Activated B cell treated with CpG ODN at 0.5 μM for 24 hours (primary cell): ENCODE measurements around the gene SLC8A1. TPM values are rescaled to one million over a fixed set of nuclear protein-coding genes. Genes with fewer than 3 reads are reported as not detected.

Experiments
- ATAC-seq: fragments of 200-7000 bp; cut with Tn5 transposase; one replicate; pipeline ENCODE4 v1.10.0; 2021; ENCODE audit warnings: low read depth, mild to moderate bottlenecking, moderate library complexity
- CTCF ChIA-PET: fragments of 350-600 bp; sonication (Branson Sonifier 250); formaldehyde crosslinking; loops from one replicate; lab custom pipeline; 2021; ENCODE audit warnings: antibody characterized with exemption; lab: Charles Lee
- POLR2A ChIA-PET: fragments of 350-600 bp; sonication (Branson Sonifier 250); formaldehyde crosslinking; loops from one replicate; lab custom pipeline; 2021; ENCODE audit warnings: antibody characterized with exemption; lab: Charles Lee
- DNase-seq: peaks from one replicate; pipeline ENCODE4 v3.0.0; 2022
- H3K27ac Mint-ChIP-seq: one replicate; pipeline ENCODE4 v1.8.0; 2020; ENCODE audit warnings: mixed read lengths
- H3K27me3 Mint-ChIP-seq: one replicate; pipeline ENCODE4 v1.8.0; 2021; ENCODE audit warnings: mixed read lengths
- H3K36me3 Mint-ChIP-seq: one replicate; pipeline ENCODE4 v1.8.0; 2021; ENCODE audit warnings: low read depth, mixed read lengths
- H3K4me1 Mint-ChIP-seq: one replicate; pipeline ENCODE4 v1.8.0; 2021; ENCODE audit warnings: mixed read lengths
- H3K4me3 Mint-ChIP-seq: one replicate; pipeline ENCODE4 v1.8.0; 2020; ENCODE audit warnings: mild to moderate bottlenecking, mixed read lengths
- H3K9me3 Mint-ChIP-seq: one replicate; pipeline ENCODE4 v1.8.0; 2020; ENCODE audit warnings: mixed read lengths
- CTCF ChIP-seq: fragments of 200-600 bp; IDR thresholded peaks from one replicate; pipeline ENCODE4 v1.8.0; 2022; ENCODE audit warnings: antibody characterized with exemption, mild to moderate bottlenecking
- intact Hi-C: fragments of 100-400 bp; cut with micrococcal nuclease; formaldehyde crosslinking; loops from one replicate; pipeline ENCODE4 v1.15.1; 2024
- total RNA-seq: library from RNA; stranded (reverse); gene quantifications from 2 replicates; pipeline ENCODE4 v1.2.3, GENCODE V29; 2022

The SLC8A1 gene
- total RNA-seq, 1 donor from 2014 or later: 0.04 TPM

- no peak for TF ChIP-seq CTCF
- no peak for ATAC-seq
- H3K27me3 Mint-ChIP-seq: no peaks in the 10 kb centered on the region
- CTCF ChIA-PET: no interaction called here
- no peak for DNase-seq
- intact Hi-C loops: no loop called here
- POLR2A ChIA-PET: no interaction called here
- peaks cover 33% of the 10 kb centered on the region for H3K4me1 Mint-ChIP-seq
- no peaks in the 10 kb centered on the region for H3K9me3 Mint-ChIP-seq
- H3K4me3 Mint-ChIP-seq: no peak overlapping the region
- no peak overlapping the region for H3K27ac Mint-ChIP-seq
- no peaks in the 10 kb centered on the region for H3K36me3 Mint-ChIP-seq
Observed at GRCh38 chr2:40285391-40285790, 166.5 kb downstream of the SLC8A1 start.

GRCh38 chr2:40284797-40285196 is 167.1 kb downstream of the SLC8A1 start:
- POLR2A ChIA-PET: no interaction called here
- Mint-ChIP-seq H3K27me3 (no peaks in the 10 kb centered on the region), H3K36me3 (no peaks in the 10 kb centered on the region), H3K4me1 (peaks cover 29% of the 10 kb centered on the region), H3K9me3 (no peaks in the 10 kb centered on the region), H3K27ac (no peak overlapping the region), H3K4me3 (no peak overlapping the region)
- intact Hi-C loops: no loop called here
- no peak for TF ChIP-seq CTCF
- ATAC-seq: no peak
- DNase-seq: no peak
- CTCF ChIA-PET: no interaction called here

GRCh38 chr2:40283111-40283909 is 168.6 kb downstream of the SLC8A1 start:
- ChIA-PET CTCF (no interaction called here), POLR2A (no interaction called here)
- intact Hi-C loops: no loop called here
- no peak overlapping the region for H3K4me3 Mint-ChIP-seq
- ATAC-seq (no peak), DNase-seq (no peak)
- H3K4me1 Mint-ChIP-seq: peaks cover 34% of the 10 kb centered on the region
- no peaks in the 10 kb centered on the region for H3K9me3 Mint-ChIP-seq
- H3K27ac Mint-ChIP-seq: no peak overlapping the region
- H3K36me3 Mint-ChIP-seq: no peaks in the 10 kb centered on the region
- no peak for TF ChIP-seq CTCF
- no peaks in the 10 kb centered on the region for H3K27me3 Mint-ChIP-seq

GRCh38 chr2:40282428-40282827 is 169.5 kb downstream of the SLC8A1 start:
- H3K27me3 Mint-ChIP-seq: no peaks in the 10 kb centered on the region
- H3K27ac Mint-ChIP-seq: no peak overlapping the region
- no peak for TF ChIP-seq CTCF
- CTCF ChIA-PET: interaction anchor here (1.0 kb wide), 1 partner anchor 15 kb away, joined by 3 read pairs; no protein-coding TSS in a partner anchor
- H3K36me3 Mint-ChIP-seq: no peaks in the 10 kb centered on the region
- intact Hi-C loops: no loop called here
- H3K9me3 Mint-ChIP-seq: no peaks in the 10 kb centered on the region
- H3K4me3 Mint-ChIP-seq: peak overlapping the region; percentile 55
- DNase-seq (no peak), ATAC-seq (peak; percentile 40)
- POLR2A ChIA-PET: no interaction called here
- H3K4me1 Mint-ChIP-seq: peaks cover 34% of the 10 kb centered on the region

- Mint-ChIP-seq H3K27me3 (no peaks in the 10 kb centered on the region), H3K27ac (no peak overlapping the region), H3K4me3 (peak overlapping the region; percentile 67), H3K4me1 (peaks cover 34% of the 10 kb centered on the region), H3K36me3 (no peaks in the 10 kb centered on the region), H3K9me3 (no peaks in the 10 kb centered on the region)
- CTCF ChIA-PET: interaction anchor here (1.0 kb wide), 1 partner anchor 14 kb away, joined by 3 read pairs; no protein-coding TSS in a partner anchor
- no peak for TF ChIP-seq CTCF
- POLR2A ChIA-PET: no interaction called here
- intact Hi-C loops: no loop called here
- no peak for DNase-seq
- no peak for ATAC-seq
Observed at GRCh38 chr2:40281021-40281940, 170.6 kb downstream of the SLC8A1 start.
